NCI-H526 (cell line): ENCODE data around the gene OR5K1.

Experiments
- DNase-seq, 2 experiments: peaks; one replicate each; lab custom pipeline; 2025; lab: John Stamatoyannopoulos, UW

Gene OR5K1

DNA sequence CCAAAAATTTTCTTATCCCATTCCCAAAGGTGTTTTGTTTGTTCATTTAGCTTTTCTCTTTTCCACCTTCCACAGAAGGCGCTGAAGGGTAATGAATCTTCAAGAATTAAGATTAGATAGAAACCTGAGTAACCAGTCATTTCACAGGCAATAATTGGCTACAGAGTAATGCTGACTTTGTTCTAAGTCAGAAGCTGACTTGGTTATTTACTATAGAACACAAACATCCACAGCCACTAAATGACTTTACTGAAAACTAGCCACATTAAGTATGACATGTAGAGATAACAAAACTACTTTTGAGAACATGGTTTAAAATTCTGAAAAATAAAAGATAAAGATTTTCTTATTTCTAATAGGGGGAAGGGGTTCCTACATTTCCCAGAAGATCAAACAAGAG is 51.9 kb downstream of the OR5K1 start:
- no peak for DNase-seq

DNA sequence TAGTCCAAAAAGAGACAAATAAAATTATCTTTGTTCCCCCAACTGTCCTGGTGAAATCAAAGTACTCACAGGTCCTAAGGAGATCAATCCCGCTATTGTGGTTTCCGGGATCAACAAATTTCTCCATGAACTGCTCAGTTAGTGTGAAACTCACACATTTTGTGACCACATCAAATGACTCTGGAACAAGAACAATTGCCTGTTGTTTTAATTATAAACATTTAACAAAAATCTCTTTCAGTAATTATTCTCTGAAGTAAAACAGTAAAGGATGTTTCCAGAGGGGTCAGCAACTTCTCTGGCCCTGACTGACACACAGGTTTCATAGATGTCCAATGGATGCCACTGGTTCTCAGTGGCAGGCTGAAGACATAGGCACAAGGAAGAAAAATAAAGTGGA is 55.8 kb downstream of the OR5K1 start:
- no peak for DNase-seq

DNA sequence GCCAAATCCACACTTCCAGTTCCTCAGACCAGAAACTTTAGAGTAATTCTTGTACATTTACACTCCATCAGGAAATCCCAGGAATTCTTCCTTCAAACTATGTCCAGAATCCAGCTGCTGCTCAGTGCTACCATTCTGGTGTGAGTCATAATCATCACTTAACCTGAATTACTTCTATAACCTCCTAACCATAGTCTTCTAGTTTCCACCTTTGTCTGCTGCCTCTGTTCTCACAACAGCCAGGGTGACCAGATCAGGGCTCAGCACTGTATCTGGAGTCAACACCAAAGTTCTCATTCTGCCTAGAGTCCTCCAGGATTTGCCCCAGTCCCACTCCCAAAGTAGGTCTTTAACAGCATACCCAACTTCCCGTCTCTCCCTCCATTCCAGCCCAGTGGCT is 56.4 kb downstream of the OR5K1 start:
- no peak for DNase-seq

DNA sequence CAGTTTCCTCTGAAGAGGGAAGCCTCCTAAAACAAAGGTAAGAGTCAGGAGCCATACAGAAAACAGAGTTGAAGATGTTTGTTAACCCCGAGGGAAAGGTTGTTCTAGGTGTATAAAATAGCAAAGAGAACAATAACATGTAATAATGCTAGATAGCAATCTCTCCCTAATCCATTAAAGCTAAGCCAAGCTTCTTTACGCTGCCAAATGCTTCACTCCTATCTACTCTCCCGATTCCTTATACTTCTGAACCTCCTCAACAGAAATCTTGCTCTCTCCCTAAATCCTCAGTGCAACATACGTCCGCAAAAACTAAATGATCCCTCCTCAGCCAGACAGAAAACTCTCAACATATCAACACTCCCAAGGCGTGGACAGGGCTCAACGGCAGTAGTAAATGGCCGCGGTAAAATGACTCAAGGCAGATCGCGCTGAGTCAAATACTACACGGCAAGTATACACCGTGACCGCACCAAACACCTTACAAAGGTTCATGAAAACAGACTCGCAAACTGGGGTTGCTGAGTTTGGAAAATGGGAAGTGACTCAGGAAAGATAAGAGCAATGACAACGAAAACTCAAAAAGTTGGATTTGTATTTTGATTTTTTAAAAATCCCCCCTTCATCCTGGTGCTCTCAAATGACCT is 59.0 kb downstream of the OR5K1 start:
- peak in 1 of 2 experiments; percentile 55 for DNase-seq
